GM12801 (cell line): ENCODE data around the gene KRT15.

Experiments used
- TF ChIP-seq, protein P1 (sequence below): IDR thresholded peaks from one replicate; pipeline ENCODE4 v1.5.1; 2011; ENCODE audit warnings: control low read depth; ENCODE audit not compliant: insufficient read length; ENCODE audit errors: extremely low read depth

Gene KRT15

DNA sequence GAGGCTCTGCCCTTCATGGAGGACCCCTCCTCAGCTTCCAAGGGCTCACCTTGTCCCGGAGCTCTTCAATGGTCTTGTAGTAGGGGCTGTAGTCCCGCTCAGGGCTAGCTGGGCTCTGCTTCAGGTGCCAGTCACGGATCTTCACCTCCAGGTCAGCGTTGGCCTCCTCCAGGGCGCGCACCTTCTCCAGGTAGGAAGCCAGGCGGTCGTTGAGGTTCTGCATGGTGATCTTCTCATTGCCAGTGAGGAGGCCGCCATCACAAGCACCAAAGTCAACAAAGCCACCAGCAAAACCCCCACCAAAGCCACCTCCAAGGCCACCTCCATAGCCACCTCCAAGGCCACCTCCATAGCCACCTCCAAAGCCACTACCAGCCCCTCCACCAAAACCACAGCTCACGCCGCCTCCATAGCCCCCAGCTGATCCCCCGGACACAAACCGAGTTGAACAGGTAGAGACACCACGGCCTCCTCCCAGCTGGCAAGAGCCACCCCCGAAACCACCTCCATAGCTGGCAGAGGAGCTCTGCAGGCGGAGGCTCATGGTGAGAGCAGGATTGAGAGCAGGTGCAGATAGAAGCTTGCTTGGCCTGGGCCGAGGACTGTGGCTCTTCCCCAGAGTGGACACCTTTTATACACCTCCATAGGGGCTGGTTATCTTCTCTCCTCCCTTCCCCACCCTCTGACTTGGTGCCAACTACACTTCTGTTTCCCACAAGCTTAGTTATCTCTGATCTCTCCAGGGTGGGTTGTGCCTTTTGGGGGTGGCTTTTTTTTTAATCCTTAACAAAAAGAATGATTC, 13.5 kb downstream of the KRT15 start, which contains the start of gene KRT13:
TSS of gene KRT13 (minus strand) at position 606 of the 802 bp plus-strand sequence. CDS start at position 544, 62 bp downstream.
- TF ChIP-seq, protein P1, sequence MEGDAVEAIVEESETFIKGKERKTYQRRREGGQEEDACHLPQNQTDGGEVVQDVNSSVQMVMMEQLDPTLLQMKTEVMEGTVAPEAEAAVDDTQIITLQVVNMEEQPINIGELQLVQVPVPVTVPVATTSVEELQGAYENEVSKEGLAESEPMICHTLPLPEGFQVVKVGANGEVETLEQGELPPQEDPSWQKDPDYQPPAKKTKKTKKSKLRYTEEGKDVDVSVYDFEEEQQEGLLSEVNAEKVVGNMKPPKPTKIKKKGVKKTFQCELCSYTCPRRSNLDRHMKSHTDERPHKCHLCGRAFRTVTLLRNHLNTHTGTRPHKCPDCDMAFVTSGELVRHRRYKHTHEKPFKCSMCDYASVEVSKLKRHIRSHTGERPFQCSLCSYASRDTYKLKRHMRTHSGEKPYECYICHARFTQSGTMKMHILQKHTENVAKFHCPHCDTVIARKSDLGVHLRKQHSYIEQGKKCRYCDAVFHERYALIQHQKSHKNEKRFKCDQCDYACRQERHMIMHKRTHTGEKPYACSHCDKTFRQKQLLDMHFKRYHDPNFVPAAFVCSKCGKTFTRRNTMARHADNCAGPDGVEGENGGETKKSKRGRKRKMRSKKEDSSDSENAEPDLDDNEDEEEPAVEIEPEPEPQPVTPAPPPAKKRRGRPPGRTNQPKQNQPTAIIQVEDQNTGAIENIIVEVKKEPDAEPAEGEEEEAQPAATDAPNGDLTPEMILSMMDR: no peak

DNA sequence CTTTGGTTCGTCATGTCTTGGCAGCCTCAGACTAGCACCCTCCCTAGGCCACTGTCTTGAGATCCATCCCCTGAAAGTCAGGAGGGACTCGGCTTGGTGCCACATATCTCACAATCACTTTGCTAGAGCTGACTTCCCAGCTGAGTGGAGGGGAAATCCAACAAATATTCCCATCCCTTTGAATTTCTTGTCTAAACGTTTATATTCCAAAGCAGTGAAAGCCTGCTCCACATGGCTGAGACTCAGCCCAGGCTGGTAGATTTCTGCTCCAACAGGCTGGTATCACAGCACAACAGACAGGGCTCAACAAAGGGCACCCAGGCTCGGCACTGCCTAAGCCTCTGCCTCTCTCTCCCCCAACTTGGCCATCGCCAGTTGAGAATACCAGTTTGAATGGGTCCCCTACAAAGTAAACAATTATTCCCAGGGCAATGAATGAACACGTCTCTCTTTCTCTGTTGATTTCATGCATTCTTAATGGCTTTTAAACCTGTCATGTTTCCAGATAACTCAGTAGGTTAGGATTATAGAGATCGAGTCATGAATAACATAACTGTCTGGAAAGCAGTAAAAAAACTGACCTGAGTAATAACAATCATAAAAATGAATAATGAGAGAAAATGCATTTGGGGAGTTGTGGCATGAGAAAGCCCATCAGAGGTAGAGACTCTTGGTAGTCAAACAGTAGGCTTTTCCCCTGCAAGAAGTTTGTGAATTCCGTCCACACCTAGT, 14.3 kb downstream of the KRT15 start:
- TF ChIP-seq, protein P1: no peak

DNA sequence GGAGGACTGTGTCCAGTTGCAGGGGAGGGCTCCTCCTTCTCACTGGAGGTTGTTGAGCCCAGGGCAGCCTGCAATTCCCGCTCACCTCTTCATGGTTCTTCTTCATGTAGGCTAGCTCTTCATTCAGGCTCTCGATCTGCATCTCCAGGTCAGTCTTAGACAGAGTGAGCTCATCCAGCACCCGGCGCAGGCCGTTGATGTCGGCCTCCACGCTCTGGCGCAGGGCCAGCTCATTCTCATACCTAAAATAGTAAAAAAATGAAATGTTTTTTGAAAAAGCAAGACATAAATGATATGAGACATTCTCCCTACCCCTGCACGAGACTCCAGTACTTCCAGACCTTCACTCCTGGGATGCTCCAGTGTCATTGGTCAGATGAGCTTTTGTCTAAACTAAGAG, 15.5 kb downstream of the KRT15 start:
- TF ChIP-seq, protein P1: no peak

DNA sequence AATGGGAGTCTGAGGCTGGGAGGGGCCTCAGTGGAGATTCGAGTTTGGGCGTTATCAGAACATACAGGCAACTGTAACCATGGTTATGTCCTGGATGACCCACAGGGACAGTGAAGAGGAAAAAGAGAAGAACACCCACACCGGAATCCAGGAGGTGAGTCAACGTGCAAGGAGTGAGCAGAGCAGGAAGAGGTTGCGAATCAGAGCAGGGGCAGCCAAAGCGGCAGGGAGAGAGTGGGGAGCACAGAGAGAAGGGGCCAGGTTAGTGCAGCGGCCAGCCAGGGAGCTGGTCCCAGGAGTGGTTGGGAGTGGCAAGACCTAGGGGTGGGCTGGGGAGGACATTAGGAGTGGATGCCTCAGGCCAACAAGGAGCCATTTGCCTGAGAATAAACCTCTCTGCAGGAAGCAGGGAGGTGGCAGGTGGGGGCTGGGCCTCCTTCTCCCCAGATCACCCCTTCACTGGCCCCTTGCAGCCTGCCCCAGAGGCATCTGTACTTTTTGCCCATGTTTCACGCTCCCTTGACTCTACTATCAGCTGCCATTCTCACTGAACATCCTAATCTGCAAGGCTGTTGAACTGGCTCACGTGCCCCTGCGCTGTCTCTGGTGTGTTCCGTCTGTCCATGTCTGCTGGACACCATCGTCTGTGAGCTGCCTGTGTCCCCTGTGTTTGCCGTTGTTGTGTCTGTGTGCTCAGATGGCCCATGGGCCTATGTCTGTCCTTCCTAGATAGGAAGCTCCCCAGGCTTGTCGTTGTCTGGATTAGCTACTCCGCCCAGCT, 18.4 kb downstream of the KRT15 start:
- TF ChIP-seq, protein P1: no peak

DNA sequence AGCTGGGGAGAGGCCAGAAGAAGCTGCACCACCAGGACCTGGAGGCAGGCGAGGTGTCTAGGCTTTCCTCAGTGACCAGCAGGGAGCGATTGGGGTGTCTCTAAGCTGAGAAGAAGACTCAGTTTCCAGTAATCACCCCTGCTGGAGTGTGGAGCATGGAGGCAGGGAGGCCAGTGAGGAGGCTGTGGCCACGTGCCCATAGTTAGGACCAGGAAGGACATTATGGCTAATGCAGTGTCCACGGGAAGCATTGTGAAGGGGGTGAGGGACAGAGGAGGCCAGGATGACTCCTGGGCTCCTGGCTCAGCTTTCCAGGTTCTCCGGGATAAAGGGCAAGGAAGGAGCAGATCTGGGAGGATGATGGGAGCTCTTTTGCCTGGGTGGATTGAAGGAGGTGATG, 19.0 kb downstream of the KRT15 start:
- TF ChIP-seq, protein P1: no peak

DNA sequence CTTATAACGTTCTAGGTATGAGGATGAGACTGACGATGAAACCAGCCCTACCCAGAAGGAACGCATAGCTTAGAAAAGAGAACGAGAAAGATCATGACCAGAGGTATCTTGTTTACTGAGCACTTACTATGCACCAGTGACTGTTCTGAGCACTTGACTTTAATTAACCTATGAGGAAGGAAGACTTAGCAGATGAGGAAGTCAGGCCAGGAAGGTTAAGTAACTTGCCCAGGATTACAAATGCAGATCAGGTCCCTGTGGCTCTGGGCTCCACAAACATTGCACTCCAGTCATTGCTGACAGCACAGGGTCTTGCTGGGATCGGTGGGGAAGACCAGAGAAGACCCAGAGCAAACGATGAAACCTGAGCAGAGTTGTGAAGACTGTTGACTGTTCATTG, 20.4 kb downstream of the KRT15 start:
- TF ChIP-seq, protein P1: no peak
